Right lobe of liver (tissue), 6 donors: ENCODE measurements around the gene PCNX4. TPM values are rescaled to one million over a fixed set of nuclear protein-coding genes. Genes with fewer than 3 reads are reported as not detected.

Source experiments
- ATAC-seq, 4 donors: fragments of 200-7000 bp; cut with Tn5 transposase; one replicate each; pipeline ENCODE4 v1.9.1; 2020; ENCODE audit warnings: mild to moderate bottlenecking in 4 of 4, moderate library complexity in 4 of 4
- DNase-seq, 3 donors: peaks; one replicate each; pipeline ENCODE4 v3.0.0-alpha.2; 2020
- H3K27ac ChIP-seq, 3 donors: fragments of 200-600 bp; one replicate each; pipeline ENCODE4 v1.8.0; 2022
- H3K27me3 ChIP-seq, 2 donors: fragments of 200-600 bp; one replicate each; pipeline ENCODE4 v1.8.0; 2022
- H3K36me3 ChIP-seq, 4 donors: fragments of 200-600 bp; sonication (generic) in 1 of 4; one replicate each; pipeline versions ENCODE4 v1.5.1 to v1.8.0; 2017 to 2022; ENCODE audit warnings: control low read depth in 1 of 4
- H3K4me1 ChIP-seq, 4 donors: fragments of 200-600 bp; sonication (generic) in 1 of 4; one replicate each; pipeline versions ENCODE4 v1.5.1 to v1.8.0; 2017 to 2022; ENCODE audit warnings: control low read depth in 1 of 4
- H3K4me3 ChIP-seq, 3 donors: fragments of 200-600 bp; one replicate each; pipeline ENCODE4 v1.8.0; 2022
- H3K9me3 ChIP-seq, 4 donors: fragments of 200-600 bp; sonication (generic) in 1 of 4; one replicate each; pipeline versions ENCODE4 v1.5.1 to v1.8.0; 2017 to 2022; ENCODE audit warnings: control low read depth in 1 of 4
- CTCF ChIP-seq, 4 donors: fragments of 200-600 bp in 3 of 4; fragments of 450-650 bp in 1 of 4; IDR thresholded peaks; one replicate each; pipeline versions ENCODE4 v1.5.1 to v1.8.0; 2016 to 2022; ENCODE audit warnings: antibody characterized with exemption in 4 of 4, mild to moderate bottlenecking in 2 of 4
- POLR2A ChIP-seq: fragments of 450-650 bp; IDR thresholded peaks from one replicate; pipeline ENCODE4 v1.6.1; 2017; ENCODE audit warnings: antibody characterized with exemption, mild to moderate bottlenecking
- WGBS: methylation state at CpG from one replicate; pipeline ENCODE4 v1.1.6; 2018; ENCODE audit warnings: low coverage, low lambda C conversion rate; ENCODE audit not compliant: insufficient coverage; ENCODE audit errors: missing lambda C conversion rate; 5-methylcytosine and 5-hydroxymethylcytosine counted together
- intact Hi-C, 2 donors: fragments of 100-400 bp; cut with DNase I; formaldehyde crosslinking; loops; one replicate each; pipeline versions ENCODE4 v1.11.2 to v1.14.1; 2022
- total RNA-seq, 6 experiments: library from RNA; depleted of rRNA in 2 of 6; stranded (reverse); fragments of >200 nt in 2 of 6; fragmentation: NEBNext Ultra II Directional in 3 of 6; extraction: Animal tissue kit (Norgen Biotek cat#: 25700) in 3 of 6; gene quantifications; one replicate each; pipeline versions ENCODE4 v1.1.0 to v1.2.4, GENCODE V29; 2016 to 2023
- donor health status: DM: no; HTN: yes; CAD: no.
- donor health status: DM: no; HTN: no; CAD: no.
- donor health status: DM: no; HTN: no; CAD: no.
- donor health status: DM: no; HTN: yes; CAD: no.
- donor health status: DM: no; HTN: yes; CAD: no.

PCNX4 gene
- total RNA-seq, 6 experiments from 2014 or later = 14.2 to 36.4 (median 17.8) TPM

GRCh38 chr14:60087668-60088067 lies 4.1 kb upstream of the PCNX4 start:
- H3K27me3 ChIP-seq = no peaks in the 10 kb centered on the region
- H3K4me1 ChIP-seq = peaks cover 0 to 4% (median 0%) of the 10 kb centered on the region in 4 donors
- intact Hi-C loops = no loop called here
- no peaks in the 10 kb centered on the region for H3K36me3 ChIP-seq
- H3K9me3 ChIP-seq = no peaks in the 10 kb centered on the region
- ATAC-seq (no peak), DNase-seq (no peak)
- H3K4me3 ChIP-seq = no peak overlapping the region
- TF ChIP-seq POLR2A = no peak
- TF ChIP-seq CTCF (IDR thresholded peaks at IDR 0.05) = no peak
- 77% methylated on average over 2 of the region's 3 CpGs for WGBS
- no peak overlapping the region for H3K27ac ChIP-seq

GRCh38 chr14:60089221-60089620 lies 2.5 kb upstream of the PCNX4 start:
- no peak for ATAC-seq
- Histone ChIP-seq H3K4me3 (no peak overlapping the region), H3K4me1 (peaks cover 0 to 4% (median 0%) of the 10 kb centered on the region in 4 donors), H3K9me3 (no peaks in the 10 kb centered on the region), H3K27ac (no peak overlapping the region), H3K36me3 (no peaks in the 10 kb centered on the region), H3K27me3 (no peaks in the 10 kb centered on the region)
- 60% methylated on average over 4 of the region's 4 CpGs for WGBS
- DNase-seq = no peak
- intact Hi-C loops = no loop called here
- TF ChIP-seq POLR2A = no peak
- no peak for TF ChIP-seq CTCF (IDR thresholded peaks at IDR 0.05)

GRCh38 chr14:60090864-60091519 lies 731 bp upstream of the PCNX4 start:
- ATAC-seq = peak; percentile 2 to 11 (median 4)
- 10% methylated on average over 15 of the region's 16 CpGs for WGBS
- intact Hi-C loops = loop anchor here in 1 of 2 donors (10.0 kb wide), 1 partner anchor 74 kb away; the partner anchor contains the start of gene DHRS7
- no peaks in the 10 kb centered on the region for H3K9me3 ChIP-seq
- peak overlapping the region; percentile 66 to 73 (median 66) for H3K4me3 ChIP-seq
- no peak for TF ChIP-seq POLR2A
- no peak for TF ChIP-seq CTCF (IDR thresholded peaks at IDR 0.05)
- peak overlapping the region; percentile 96 to 99 (median 98) for H3K27ac ChIP-seq
- peak in 1 of 3 donors; percentile 56 for DNase-seq
- peaks cover 0 to 4% (median 0%) of the 10 kb centered on the region in 4 donors for H3K4me1 ChIP-seq
- no peaks in the 10 kb centered on the region for H3K27me3 ChIP-seq
- no peaks in the 10 kb centered on the region for H3K36me3 ChIP-seq

GRCh38 chr14:60092526-60092920 lies 800 bp downstream of the PCNX4 start:
- WGBS = 0% methylated on average over 14 of the region's 14 CpGs
- Histone ChIP-seq H3K4me3 (peak overlapping the region; percentile 66 to 73 (median 66)), H3K4me1 (peaks cover 0 to 4% (median 0%) of the 10 kb centered on the region in 4 donors), H3K36me3 (no peaks in the 10 kb centered on the region), H3K27me3 (no peaks in the 10 kb centered on the region), H3K9me3 (no peaks in the 10 kb centered on the region), H3K27ac (peak overlapping the region; percentile 96 to 99 (median 98))
- no peak for DNase-seq
- intact Hi-C loops = loop anchor here in 1 of 2 donors (10.0 kb wide), 1 partner anchor 72 kb away; the partner anchor contains the start of gene DHRS7
- TF ChIP-seq POLR2A (no peak), CTCF (IDR thresholded peaks at IDR 0.05) (no peak)
- ATAC-seq = peak; percentile 5 to 10 (median 8)
